ENCODE results near the gene SEMA3F.
A peak's percentile ranks its signal among the peaks of the same experiment; 100 is the strongest.
"Not testable (repeated sequence)": the region's sequence is repeated elsewhere in the genome, so short reads cannot be mapped to it uniquely, and the experiment has no call there.

The SEMA3F gene

DNA sequence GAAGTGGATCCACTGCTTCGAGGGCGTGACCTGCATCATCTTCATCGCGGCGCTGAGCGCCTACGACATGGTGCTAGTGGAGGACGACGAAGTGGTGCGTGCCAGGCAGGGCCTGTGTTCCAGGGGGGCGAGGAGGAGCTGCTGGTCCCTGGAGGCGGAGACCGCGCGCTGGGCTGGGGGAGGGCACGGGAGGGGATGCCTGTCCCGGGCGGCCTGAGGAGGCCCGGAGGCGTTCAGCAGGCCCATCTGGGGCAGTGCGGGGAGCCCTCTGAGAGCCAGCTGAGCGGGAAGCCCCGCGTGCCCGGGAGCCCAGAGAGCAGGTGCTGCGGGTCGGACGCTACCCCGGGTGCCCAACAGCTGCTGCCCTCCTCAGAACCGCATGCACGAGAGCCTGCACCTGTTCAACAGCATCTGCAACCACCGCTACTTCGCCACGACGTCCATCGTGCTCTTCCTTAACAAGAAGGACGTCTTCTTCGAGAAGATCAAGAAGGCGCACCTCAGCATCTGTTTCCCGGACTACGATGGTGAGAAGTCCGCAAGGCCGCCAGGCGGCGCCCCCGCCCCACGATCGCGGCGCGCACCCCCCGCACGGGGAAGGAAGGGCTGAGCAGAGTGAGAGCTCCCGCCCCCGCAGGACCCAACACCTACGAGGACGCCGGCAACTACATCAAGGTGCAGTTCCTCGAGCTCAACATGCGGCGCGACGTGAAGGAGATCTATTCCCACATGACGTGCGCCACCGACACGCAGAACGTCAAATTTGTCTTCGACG lies 39.2 kb downstream of the SEMA3F start:
- DNase-seq (ENCODE audit: low spot score): peak; percentile 43

- peak; percentile 27 for DNase-seq (ENCODE audit: low spot score)
These were observed 39.9 kb downstream of the SEMA3F start for GRCh38 chr3:50194903-50195500.

DNA sequence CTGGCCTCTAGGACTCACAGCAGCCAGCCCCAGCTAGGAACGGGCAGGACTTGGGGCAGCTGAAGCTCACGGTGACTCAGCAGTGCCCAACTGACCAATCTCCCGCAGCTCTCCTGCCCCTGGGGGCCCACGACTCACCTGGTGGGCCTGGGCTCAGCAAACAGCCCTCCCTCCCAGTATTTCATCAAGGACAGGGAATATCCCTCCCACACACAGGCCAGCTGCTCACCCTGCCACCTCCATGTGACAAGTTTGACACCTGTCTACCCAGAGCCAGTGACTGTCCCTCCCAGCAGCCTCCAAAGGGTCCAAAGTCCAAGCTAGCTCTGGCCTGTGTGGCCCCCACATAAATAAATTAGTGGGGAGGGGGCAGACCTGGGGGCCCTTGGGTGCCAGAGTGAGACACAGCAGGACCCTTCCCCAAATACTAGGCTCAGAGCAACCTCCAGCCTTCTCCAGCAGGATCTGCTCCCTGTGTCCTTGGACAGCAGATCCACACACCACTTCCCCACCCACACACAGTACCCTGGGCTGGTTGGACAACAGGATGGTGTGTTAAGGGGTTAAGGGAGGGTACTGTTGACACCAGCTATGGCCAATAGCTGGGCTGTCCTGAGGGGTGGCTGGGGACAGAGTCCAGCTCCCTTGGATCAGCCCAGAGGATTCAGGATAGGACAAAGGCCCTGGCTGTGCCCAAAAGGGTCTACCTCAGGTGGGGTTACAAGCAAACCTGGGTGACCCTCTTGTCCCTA lies 40.6 kb downstream of the SEMA3F start:
- DNase-seq (ENCODE audit: low spot score): no peak

- no peak for DNase-seq (ENCODE audit: low spot score)
These were observed 41.2 kb downstream of the SEMA3F start for GRCh38 chr3:50196253-50196801.

- no peak for DNase-seq (ENCODE audit: low spot score)
These were observed 46.6 kb downstream of the SEMA3F start for GRCh38 chr3:50201573-50202315.

GRCh38 chr3:50202353-50203112 lies 47.4 kb downstream of the SEMA3F start:
- DNase-seq (ENCODE audit: low spot score): no peak

GRCh38 chr3:50203113-50203808 lies 48.1 kb downstream of the SEMA3F start:
- no peak for DNase-seq (ENCODE audit: low spot score)

GRCh38 chr3:50203809-50204803 lies 49.0 kb downstream of the SEMA3F start:
- no peak for DNase-seq (ENCODE audit: low spot score)

GRCh38 chr3:50204804-50205412 lies 49.8 kb downstream of the SEMA3F start, which contains the start of gene SLC38A3:
SLC38A3 (plus strand) TSS chr3:50205271; CDS start chr3:50214200, 8,929 bp downstream.
- no peak for DNase-seq (ENCODE audit: low spot score)

GRCh38 chr3:50205413-50206276 lies 50.5 kb downstream of the SEMA3F start:
- no peak for DNase-seq (ENCODE audit: low spot score)

DNA sequence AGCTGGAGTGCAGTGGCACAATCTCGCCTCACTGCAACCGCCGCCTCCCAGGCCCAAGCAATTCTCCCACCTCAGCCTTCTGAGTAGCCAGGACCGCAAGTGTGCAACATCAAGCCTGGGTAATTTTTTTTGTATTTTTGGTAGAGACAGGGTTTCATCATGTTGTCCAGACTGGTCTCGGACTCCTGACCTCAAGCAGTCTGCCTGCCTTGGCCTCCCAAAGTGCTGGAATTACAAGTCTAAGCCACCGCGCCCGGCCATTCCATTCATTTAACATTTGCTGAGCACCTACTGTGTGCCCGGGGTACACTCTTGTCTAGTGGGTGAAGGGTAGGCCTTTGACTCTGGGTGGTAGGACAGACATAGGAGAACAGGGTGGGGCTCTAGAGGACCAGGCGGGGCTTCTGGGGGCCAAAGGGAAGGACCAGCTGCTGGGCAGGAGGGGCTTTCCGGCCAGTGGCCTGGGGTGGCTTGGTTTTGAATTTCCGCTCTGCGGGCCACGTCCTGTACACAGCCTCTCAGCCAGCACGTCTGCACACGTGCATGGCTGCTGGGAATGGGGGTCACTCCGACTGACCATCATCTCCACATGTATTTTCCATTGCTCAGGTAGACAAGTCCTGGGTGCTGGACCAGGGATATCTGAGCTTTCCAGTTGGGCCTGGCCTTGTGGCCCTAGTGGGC lies 52.4 kb downstream of the SEMA3F start:
- no peak for DNase-seq (ENCODE audit: low spot score)

GRCh38 chr3:50208677-50209344 lies 53.7 kb downstream of the SEMA3F start:
- no peak for DNase-seq (ENCODE audit: low spot score)

GRCh38 chr3:50210176-50210509 lies 55.0 kb downstream of the SEMA3F start:
- DNase-seq (ENCODE audit: low spot score): no peak

DNA sequence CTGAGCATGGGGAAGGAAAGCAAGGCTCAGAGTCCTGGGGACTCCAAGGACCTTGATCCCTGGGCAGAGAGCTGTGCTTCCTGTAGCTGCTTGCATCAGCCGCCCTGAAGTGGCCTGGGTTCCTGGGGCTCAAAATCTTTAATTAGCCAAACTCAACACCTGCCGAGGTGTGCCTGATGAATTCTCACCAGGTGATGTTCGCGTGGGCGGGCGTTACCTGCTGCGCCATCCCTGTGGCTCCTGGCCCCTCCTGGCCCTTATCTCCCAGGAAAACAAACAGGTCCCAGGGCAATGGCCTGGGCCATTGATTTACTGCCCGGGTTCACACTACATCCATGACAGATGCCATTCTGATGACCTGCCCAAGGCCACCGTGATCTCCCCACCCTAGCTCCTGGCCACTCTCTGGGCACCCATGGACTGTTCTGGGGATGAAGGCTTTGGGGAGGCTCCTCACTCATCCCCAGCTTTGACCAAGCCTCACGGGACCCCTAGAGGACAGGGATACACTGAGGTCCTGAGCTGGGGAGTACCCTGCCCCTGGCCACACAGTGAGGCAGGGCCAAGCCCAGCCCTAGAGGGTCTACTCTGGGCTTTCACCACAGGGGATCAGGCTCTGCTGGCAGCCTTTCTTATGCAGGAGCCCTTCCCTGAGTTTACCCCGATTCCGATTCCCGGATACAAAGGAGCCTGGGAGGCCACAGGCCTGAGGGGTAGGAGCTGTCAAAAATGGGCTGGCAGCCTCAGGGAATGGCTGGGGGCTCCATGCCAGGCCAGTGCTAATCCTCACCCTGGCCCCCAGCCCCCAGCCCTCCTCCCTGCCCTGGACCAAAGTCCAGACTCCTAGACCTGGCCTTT lies 55.6 kb downstream of the SEMA3F start:
- no peak for DNase-seq (ENCODE audit: low spot score)

- not testable (repeated sequence) for DNase-seq (ENCODE audit: low spot score)
These were observed 56.2 kb downstream of the SEMA3F start for GRCh38 chr3:50211368-50211717.

DNA sequence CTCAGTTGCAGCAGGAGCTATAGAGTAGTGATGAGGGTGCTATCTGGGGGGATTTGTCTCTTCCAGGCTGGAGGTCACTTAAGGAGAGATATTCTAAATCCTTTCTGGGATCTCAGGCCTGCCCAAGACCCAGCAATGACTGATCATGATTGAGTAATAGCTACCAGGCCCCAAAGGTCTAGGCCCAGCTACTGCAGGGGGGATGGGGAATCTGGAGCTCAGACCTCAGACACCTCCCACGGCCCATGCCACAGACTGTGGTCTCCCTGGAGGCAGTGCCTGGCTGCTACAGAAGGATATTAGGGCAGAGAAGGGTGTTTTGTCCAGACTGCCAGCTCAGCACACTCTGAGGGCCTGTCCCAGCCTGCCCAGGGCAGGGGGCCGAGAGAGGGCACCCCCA lies 56.8 kb downstream of the SEMA3F start:
- no peak for DNase-seq (ENCODE audit: low spot score)
